ENCODE data around the gene SMG6.

SMG6 gene

GRCh38 chr17:2197271-2197670 is 106.3 kb downstream of the SMG6 start:
- DNase-seq = no peak

DNA sequence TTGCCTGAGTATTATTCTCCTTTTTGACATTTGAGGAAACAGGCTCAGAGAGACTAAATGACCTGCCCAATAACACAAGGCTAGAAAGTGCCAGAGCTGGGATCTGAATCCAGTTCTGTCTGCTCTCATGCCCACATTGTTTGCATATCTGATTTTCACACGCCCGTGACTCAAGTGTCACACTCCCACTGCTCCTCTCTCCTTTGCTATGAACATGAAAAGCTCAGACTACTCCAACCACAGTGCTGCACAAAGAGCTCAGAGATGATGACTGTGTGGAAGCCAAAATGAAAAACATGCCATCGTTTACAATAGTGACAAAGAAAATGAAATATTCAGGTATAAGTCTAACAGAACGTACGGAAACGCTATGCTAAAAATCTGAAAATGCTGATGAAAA is 107.9 kb downstream of the SMG6 start:
- DNase-seq = no peak

DNA sequence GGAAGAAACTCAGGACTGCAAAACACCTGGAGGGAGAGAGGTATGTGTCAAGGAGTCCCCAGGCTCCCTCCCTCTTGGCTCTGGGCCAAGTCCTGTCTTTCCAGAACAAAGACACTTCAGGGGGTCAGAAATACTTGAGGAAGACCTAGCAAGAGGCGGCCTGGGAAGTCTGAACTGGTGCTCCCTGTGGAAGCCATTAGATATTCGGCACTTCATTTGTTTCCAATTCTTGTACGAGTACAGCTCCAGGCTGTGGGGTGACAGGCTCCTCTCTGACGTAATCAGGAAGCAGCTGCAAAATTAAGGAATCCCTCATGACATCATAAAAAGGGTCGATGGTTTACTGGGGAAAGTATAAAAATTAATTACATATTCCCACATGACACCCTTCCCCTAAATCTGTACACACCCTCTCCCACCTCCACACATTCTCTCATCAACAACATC is 108.7 kb downstream of the SMG6 start:
- no peak for DNase-seq

- DNase-seq = no peak
Measured at GRCh38 chr17:2192367-2193057, 111.1 kb downstream of the SMG6 start.

DNA sequence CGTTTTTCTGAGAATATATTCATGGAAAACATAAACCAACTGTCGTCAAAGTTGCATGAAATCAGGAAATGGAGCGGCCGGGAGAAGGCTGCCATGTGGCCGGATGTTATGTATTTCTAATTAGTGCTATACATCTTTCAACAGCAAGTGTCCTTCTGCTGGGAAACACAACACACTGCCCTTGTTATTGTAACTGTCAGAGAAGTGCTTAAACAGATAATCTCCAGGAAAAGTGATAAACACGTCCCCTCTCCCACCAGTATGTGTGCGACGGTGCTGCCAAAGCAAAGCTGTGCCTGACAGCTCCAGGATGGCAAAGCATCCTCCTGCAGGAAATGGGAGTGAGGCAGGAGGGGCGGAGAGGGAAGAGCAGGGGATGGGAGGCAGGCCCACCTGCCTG is 111.8 kb downstream of the SMG6 start:
- DNase-seq = no peak

DNA sequence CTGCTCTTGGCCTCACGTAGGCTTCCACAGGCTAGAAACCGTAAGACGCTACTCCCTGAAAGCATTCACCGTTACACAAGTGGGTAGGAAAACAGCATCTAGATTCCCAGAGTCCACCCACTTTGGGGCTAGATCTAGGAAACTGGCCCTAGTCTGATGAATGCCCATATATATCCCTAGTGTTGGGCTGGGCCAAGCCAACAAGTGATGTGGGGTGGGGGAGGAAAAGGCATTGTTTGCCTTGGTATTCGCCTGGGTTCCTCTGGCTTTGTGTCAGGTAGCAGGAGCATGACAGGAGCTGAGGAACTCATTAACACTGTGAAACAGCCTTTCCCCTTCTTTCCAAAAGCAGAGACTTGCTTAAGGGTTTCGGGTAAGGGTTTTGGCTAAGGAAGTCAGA is 112.4 kb downstream of the SMG6 start:
- DNase-seq = no peak

DNA sequence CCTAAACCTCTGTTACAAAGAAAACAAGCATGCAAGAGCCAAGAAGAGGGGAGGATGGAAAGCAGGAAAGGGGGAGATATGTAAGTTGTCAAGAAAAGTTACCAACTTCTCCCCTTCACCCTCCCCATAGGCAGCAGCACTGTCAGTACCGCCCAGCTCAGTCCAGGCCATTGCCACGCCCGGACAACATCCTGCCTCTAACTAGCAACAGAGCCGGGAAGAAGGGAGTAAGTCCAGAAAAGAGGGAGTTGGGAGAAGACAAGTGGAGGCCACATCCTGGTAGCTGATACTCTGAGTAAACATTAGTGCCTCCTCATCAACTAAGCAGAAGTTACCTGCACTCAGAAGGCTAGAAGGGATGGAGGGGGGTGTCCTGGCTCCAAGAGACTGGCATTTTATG is 113.6 kb downstream of the SMG6 start:
- DNase-seq = no peak

- no peak for DNase-seq
Measured at GRCh38 chr17:2188971-2189630, 114.5 kb downstream of the SMG6 start.

- DNase-seq = no peak
Measured at GRCh38 chr17:2187758-2188157, 115.8 kb downstream of the SMG6 start.

DNA sequence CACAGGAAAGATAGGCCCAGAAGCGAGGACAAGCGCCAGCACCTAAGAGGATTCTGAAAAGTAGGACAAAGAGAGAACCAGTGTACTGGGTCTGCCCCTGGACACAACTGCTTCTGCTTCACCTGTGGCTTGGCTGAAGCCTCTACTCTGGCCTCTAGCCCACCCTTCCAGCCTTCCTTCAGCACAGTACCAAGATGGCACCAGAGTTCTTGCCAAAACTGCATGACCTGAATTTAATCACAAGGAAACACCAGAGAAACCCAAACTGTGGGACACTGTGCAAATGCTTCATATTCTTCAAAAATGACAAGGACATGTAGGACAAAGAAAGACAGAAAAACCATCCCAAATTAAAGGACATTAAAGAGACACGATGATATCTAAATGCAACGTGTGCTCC is 116.6 kb downstream of the SMG6 start:
- no peak for DNase-seq

- DNase-seq = no peak
Measured at GRCh38 chr17:2184993-2185931, 118.3 kb downstream of the SMG6 start.

GRCh38 chr17:2183346-2183745 is 120.2 kb downstream of the SMG6 start:
- no peak for DNase-seq

- no peak for DNase-seq
Measured at GRCh38 chr17:2181897-2182448, 121.6 kb downstream of the SMG6 start.

GRCh38 chr17:2181206-2181896 is 122.2 kb downstream of the SMG6 start:
- no peak for DNase-seq

- DNase-seq = no peak
Measured at GRCh38 chr17:2180768-2181167, 122.8 kb downstream of the SMG6 start.

DNA sequence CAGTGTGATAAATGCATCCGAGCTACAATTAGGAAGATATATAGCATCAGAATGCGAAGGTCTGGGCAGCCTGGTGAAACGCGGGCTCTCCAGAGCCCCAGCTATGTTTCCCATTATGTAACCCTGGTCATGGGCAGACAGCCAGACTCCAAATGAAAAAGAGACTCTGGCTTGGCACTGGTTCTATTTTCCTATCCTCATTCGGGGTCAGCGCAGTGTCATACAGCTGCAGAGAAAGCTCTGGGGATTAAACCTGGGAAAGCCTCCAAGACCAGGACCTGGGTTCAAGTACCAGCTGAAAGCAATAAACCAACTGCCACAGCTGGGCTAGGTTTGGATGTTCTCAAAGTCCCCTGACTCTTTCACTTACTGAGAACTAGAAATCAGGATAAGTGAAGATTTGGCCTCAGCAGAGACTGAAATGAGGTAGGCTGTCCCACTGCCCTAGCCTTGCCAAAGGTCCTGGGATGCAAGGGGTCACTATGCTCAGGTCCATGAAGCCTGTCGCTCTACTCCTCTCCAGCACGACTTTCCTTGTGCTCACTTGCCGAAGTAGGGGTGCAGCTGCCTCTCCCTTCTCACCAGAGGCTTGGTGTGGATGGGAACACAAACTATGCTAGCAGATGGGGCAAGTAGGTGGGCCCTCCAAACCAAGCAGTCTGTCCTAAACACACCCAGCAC is 123.8 kb downstream of the SMG6 start:
- no peak for DNase-seq

- no peak for DNase-seq
Measured at GRCh38 chr17:2178798-2179501, 124.6 kb downstream of the SMG6 start.

- DNase-seq = no peak
Measured at GRCh38 chr17:2177235-2177811, 126.3 kb downstream of the SMG6 start.

DNA sequence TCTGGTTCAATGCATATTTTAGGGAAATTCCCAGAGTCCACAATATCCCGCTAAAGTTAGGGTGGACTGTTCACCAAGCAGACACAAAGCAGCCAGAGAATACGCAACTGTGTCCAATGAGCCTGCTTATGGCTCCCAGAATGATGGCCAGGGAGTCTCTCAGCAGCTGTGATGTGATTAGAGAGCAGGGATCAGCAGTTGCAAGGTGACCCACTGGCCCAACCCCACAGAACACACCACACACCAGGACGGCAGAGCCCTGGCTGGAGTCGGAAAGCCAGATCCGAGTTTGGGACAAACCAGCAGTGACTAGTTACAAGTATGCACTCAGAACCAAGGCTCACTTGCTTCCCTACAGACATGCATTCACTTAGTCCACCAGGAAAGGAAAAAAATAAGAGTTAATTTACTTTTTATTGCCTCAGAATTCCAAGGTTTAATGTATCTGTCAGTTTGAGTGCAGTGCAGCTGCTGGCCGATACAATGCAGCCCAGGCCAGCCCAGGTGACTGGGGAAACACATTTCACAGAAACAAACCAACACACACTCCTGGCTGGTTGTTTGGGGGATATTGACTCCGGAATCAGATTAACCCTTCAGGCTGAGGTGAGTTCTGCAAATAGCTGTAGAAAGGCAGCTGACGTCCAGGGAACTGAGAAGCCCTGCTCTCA is 127.0 kb downstream of the SMG6 start:
- DNase-seq = no peak

DNA sequence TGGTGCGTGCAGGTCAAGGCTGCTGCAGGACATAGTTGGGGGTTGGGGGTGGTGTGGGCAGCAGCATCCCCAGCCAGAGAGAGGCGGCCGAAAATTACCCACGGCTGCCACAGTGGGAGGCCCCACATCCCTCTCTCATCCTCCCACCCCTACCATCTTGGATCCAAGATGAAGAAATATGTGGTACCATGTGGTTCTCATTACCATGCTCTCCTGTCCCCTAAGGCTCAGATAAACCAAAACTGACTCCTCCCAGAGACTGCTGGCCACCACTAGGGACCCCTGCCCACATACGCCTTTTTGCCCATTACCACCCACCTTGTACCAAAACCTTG is 128.3 kb downstream of the SMG6 start:
- no peak for DNase-seq

All from activated gamma-delta T cell (primary cell).